Measurements from ENCODE around the gene GLRX. TPM values are rescaled to one million over a fixed set of nuclear protein-coding genes. Genes with fewer than 3 reads are reported as not detected.

GLRX gene
- total RNA-seq, 6 experiments from 2014 or later = 40.2 to 228 (median 82.8) TPM

- TF ChIP-seq CTCF (IDR thresholded peaks at IDR 0.05) (no peak), POLR2A (IDR thresholded peaks at IDR 0.05) (peak; percentile 78)
- DNase-seq (peak in 2 of 3 donors; percentile 60 to 72), ATAC-seq (peak; percentile 35 to 70 (median 64))
- no peaks in the 10 kb centered on the region for H3K9me3 ChIP-seq
- WGBS (ENCODE audit: insufficient coverage, low coverage, low lambda C conversion rate, missing lambda C conversion rate) = 23% methylated on average over 4 of the region's 4 CpGs
- intact Hi-C loops (cut with DNase I) = no loop called here
- H3K4me3 ChIP-seq = no peak overlapping the region
- no peaks in the 10 kb centered on the region for H3K27me3 ChIP-seq
- H3K27ac ChIP-seq = peak overlapping the region; percentile 94 to 97 (median 96)
- H3K4me1 ChIP-seq = peaks cover 0 to 71% (median 12%) of the 10 kb centered on the region in 4 donors
- no peaks in the 10 kb centered on the region for H3K36me3 ChIP-seq
Measured at GRCh38 chr5:95863383-95863757, 40.8 kb upstream of the GLRX start.

GRCh38 chr5:95862671-95863382 lies 40.3 kb upstream of the GLRX start:
- intact Hi-C loops (cut with DNase I) = no loop called here
- DNase-seq (peak in 1 of 3 donors; percentile 19), ATAC-seq (peak; percentile 0 to 4 (median 0))
- no peaks in the 10 kb centered on the region for H3K27me3 ChIP-seq
- 30% methylated on average over 6 of the region's 8 CpGs for WGBS (ENCODE audit: insufficient coverage, low coverage, low lambda C conversion rate, missing lambda C conversion rate)
- peak overlapping the region; percentile 94 to 97 (median 96) for H3K27ac ChIP-seq
- no peak overlapping the region for H3K4me3 ChIP-seq
- H3K4me1 ChIP-seq = peaks cover 0 to 77% (median 15%) of the 10 kb centered on the region in 4 donors
- no peak for TF ChIP-seq POLR2A (IDR thresholded peaks at IDR 0.05)
- no peak for TF ChIP-seq CTCF (IDR thresholded peaks at IDR 0.05)
- no peaks in the 10 kb centered on the region for H3K36me3 ChIP-seq
- H3K9me3 ChIP-seq = no peaks in the 10 kb centered on the region

GRCh38 chr5:95861864-95862561 lies 39.5 kb upstream of the GLRX start:
- ATAC-seq = no peak
- Histone ChIP-seq H3K9me3 (no peaks in the 10 kb centered on the region), H3K4me1 (peaks cover 0 to 85% (median 17%) of the 10 kb centered on the region in 4 donors), H3K27me3 (no peaks in the 10 kb centered on the region), H3K36me3 (no peaks in the 10 kb centered on the region), H3K27ac (peak overlapping the region; percentile 94 to 97 (median 96)), H3K4me3 (no peak overlapping the region)
- peak in 1 of 3 donors; percentile 6 for DNase-seq
- 61% methylated on average over 7 of the region's 8 CpGs for WGBS (ENCODE audit: insufficient coverage, low coverage, low lambda C conversion rate, missing lambda C conversion rate)
- intact Hi-C loops (cut with DNase I) = no loop called here
- no peak for TF ChIP-seq POLR2A (IDR thresholded peaks at IDR 0.05)
- TF ChIP-seq CTCF (IDR thresholded peaks at IDR 0.05) = no peak

GRCh38 chr5:95861221-95861863 lies 38.8 kb upstream of the GLRX start:
- H3K27ac ChIP-seq = peak overlapping the region; percentile 94 to 97 (median 96)
- H3K27me3 ChIP-seq = no peaks in the 10 kb centered on the region
- intact Hi-C loops (cut with DNase I) = no loop called here
- no peak overlapping the region for H3K4me3 ChIP-seq
- ATAC-seq = peak; percentile 33 to 44 (median 36)
- WGBS (ENCODE audit: insufficient coverage, low coverage, low lambda C conversion rate, missing lambda C conversion rate) = 11% methylated on average over 14 of the region's 14 CpGs
- peaks cover 0 to 91% (median 20%) of the 10 kb centered on the region in 4 donors for H3K4me1 ChIP-seq
- peak; percentile 72 to 85 (median 77) for DNase-seq
- H3K36me3 ChIP-seq = no peaks in the 10 kb centered on the region
- H3K9me3 ChIP-seq = no peaks in the 10 kb centered on the region
- TF ChIP-seq CTCF (IDR thresholded peaks at IDR 0.05) (no peak), POLR2A (IDR thresholded peaks at IDR 0.05) (peak; percentile 85)
